ENCODE results near the gene EXD3. TPM values are rescaled to one million over a fixed set of nuclear protein-coding genes. Genes with fewer than 3 reads are reported as not detected.

EXD3 gene
- total RNA-seq, 1 experiment from 2014 or later = 15.3 TPM

- no peak overlapping the region for H3K4me2 ChIP-seq (ENCODE audit: insufficient read depth, insufficient read length, low read length)
- Mint-ChIP-seq H3K4me3 (no peak overlapping the region), H3K36me3 (ENCODE audit: insufficient read depth in 1 of 3, low read depth in 3 of 3) (peaks cover 1 to 4% (median 2%) of the 10 kb centered on the region in 3 experiments; a peak in 3 of 7 replicates), H3K9me3 (peaks cover 6 to 13% of the 10 kb centered on the region in 2 experiments), H3K27ac (no peak overlapping the region), H3K27me3 (ENCODE audit: low read depth) (peaks cover 12% of the 10 kb centered on the region), H3K4me1 (peaks cover 0 to 6% of the 10 kb centered on the region in 2 experiments; a peak in 1 of 4 replicates)
- H4K91ac ChIP-seq (ENCODE audit: insufficient read length, low read depth, low read length) = no peak overlapping the region
- no peak overlapping the region for H3K23ac ChIP-seq (ENCODE audit: insufficient read length, low read depth, low read length)
- H3K23me2 ChIP-seq (ENCODE audit: insufficient read length, low read depth, low read length, poor library complexity, severe bottlenecking) = no peaks in the 10 kb centered on the region
- no peaks in the 10 kb centered on the region for H3K9me3 ChIP-seq (ENCODE audit: control insufficient read depth, low read depth, low read length)
- no CpG with 5 or more reads among the region's 37 CpGs for WGBS (ENCODE audit: extremely low coverage, insufficient read length, low lambda C conversion rate)
- no peak overlapping the region for H3K4ac ChIP-seq (ENCODE audit: low read depth, low read length)
- H3K79me2 ChIP-seq (ENCODE audit: insufficient read depth, low read length) = no peaks in the 10 kb centered on the region
- no peak overlapping the region for H2BK15ac ChIP-seq (ENCODE audit: low read depth, low read length)
- no peak overlapping the region for H3T11ph ChIP-seq (ENCODE audit: low read length)
- H2BK5ac ChIP-seq (ENCODE audit: insufficient read length, low read length) = no peak overlapping the region
- no peak overlapping the region for H3K56ac ChIP-seq (ENCODE audit: insufficient read length, low read depth, low read length)
- no peak for TF ChIP-seq CTCF (conservative IDR thresholded peaks at IDR 0.05)
- H3K4me1 ChIP-seq (ENCODE audit: insufficient read depth, low read length) = peaks cover 1% of the 10 kb centered on the region; the same call in 1 of the 2 replicates
- H2AFZ ChIP-seq (ENCODE audit: low read length) = no peak overlapping the region
- H2BK20ac ChIP-seq (ENCODE audit: low read depth, low read length, poor library complexity, severe bottlenecking) = no peak overlapping the region
- H3K14ac ChIP-seq (ENCODE audit: insufficient read depth, low read length) = no peak overlapping the region; the same call in 1 of the 2 replicates
- H3K79me1 ChIP-seq (ENCODE audit: insufficient read depth, low read depth, low read length, poor library complexity, severe bottlenecking) = no peaks in the 10 kb centered on the region
- H4K8ac ChIP-seq (replicated peaks; ENCODE audit: insufficient read length, low read depth, low read length) = no peak overlapping the region
- H4K20me1 ChIP-seq (ENCODE audit: control insufficient read depth, insufficient read depth, insufficient read length) = no peaks in the 10 kb centered on the region
- no peak overlapping the region for H2BK120ac ChIP-seq (ENCODE audit: low read depth, low read length, poor library complexity, severe bottlenecking)
- no peak overlapping the region for H3K18ac ChIP-seq (ENCODE audit: insufficient read length, low read depth, low read length)
- peak; percentile 33 for DNase-seq
- H2AK5ac ChIP-seq (ENCODE audit: insufficient read length, low read length) = no peak overlapping the region
- no peak overlapping the region for H2BK12ac ChIP-seq (ENCODE audit: insufficient read length, low read depth, low read length)
- H3K27me3 ChIP-seq (ENCODE audit: insufficient read depth, low read length) = no peaks in the 10 kb centered on the region
- no peak overlapping the region for H3K9ac ChIP-seq (ENCODE audit: extremely low read depth, insufficient read length, low read length)
- no peak overlapping the region for H4K5ac ChIP-seq (ENCODE audit: insufficient read length, low read depth, low read length)
- H3K27ac ChIP-seq (ENCODE audit: insufficient read length, low read depth, low read length) = no peak overlapping the region
These were observed 99.2 kb downstream of the EXD3 start for GRCh38 chr9:137323531-137324331.
